ENCODE data around the gene CCDC185. TPM values are rescaled to one million over a fixed set of nuclear protein-coding genes. Genes with fewer than 3 reads are reported as not detected.

Gene CCDC185
- total RNA-seq, 1 donor from 2014 or later, result not detected

GRCh38 chr1:223347583-223347982, 45.6 kb upstream of the CCDC185 start:
- DNase-seq (ENCODE audit: extremely low spot score, unreplicated experiment), result no peak
- no peak overlapping the region for H3K4me3 Mint-ChIP-seq
- H3K27ac Mint-ChIP-seq, result no peak overlapping the region
- no peaks in the 10 kb centered on the region for H3K9me3 Mint-ChIP-seq
- no peaks in the 10 kb centered on the region for H3K4me1 Mint-ChIP-seq (ENCODE audit: unreplicated experiment)
- no peaks in the 10 kb centered on the region for H3K36me3 Mint-ChIP-seq
- H3K27me3 Mint-ChIP-seq, result peaks cover 22% of the 10 kb centered on the region
- no peak for TF ChIP-seq CTCF (conservative IDR thresholded peaks at IDR 0.05)

- DNase-seq (ENCODE audit: extremely low spot score, unreplicated experiment), result no peak
- no peaks in the 10 kb centered on the region for H3K36me3 Mint-ChIP-seq
- H3K27ac Mint-ChIP-seq, result no peak overlapping the region
- TF ChIP-seq CTCF (conservative IDR thresholded peaks at IDR 0.05), result no peak
- H3K4me3 Mint-ChIP-seq, result no peak overlapping the region
- peaks cover 27% of the 10 kb centered on the region for H3K27me3 Mint-ChIP-seq
- H3K9me3 Mint-ChIP-seq, result no peaks in the 10 kb centered on the region
- no peaks in the 10 kb centered on the region for H3K4me1 Mint-ChIP-seq (ENCODE audit: unreplicated experiment)
These were observed 44.8 kb upstream of the CCDC185 start for GRCh38 chr1:223348439-223348838.

- no peak for TF ChIP-seq CTCF (conservative IDR thresholded peaks at IDR 0.05)
- Mint-ChIP-seq H3K27ac (no peak overlapping the region), H3K4me1 (ENCODE audit: unreplicated experiment) (no peaks in the 10 kb centered on the region), H3K27me3 (peaks cover 32% of the 10 kb centered on the region), H3K9me3 (no peaks in the 10 kb centered on the region), H3K36me3 (no peaks in the 10 kb centered on the region), H3K4me3 (no peak overlapping the region)
- no peak for DNase-seq (ENCODE audit: extremely low spot score, unreplicated experiment)
These were observed 44.0 kb upstream of the CCDC185 start for GRCh38 chr1:223349241-223349640.

GRCh38 chr1:223350361-223350908, 42.8 kb upstream of the CCDC185 start:
- DNase-seq (ENCODE audit: extremely low spot score, unreplicated experiment), result no peak
- Mint-ChIP-seq H3K27me3 (peaks cover 36% of the 10 kb centered on the region), H3K36me3 (no peaks in the 10 kb centered on the region), H3K9me3 (no peaks in the 10 kb centered on the region), H3K4me1 (ENCODE audit: unreplicated experiment) (no peaks in the 10 kb centered on the region), H3K27ac (no peak overlapping the region), H3K4me3 (no peak overlapping the region)
- no peak for TF ChIP-seq CTCF (conservative IDR thresholded peaks at IDR 0.05)

- peaks cover 47% of the 10 kb centered on the region for H3K27me3 Mint-ChIP-seq
- H3K9me3 Mint-ChIP-seq, result no peaks in the 10 kb centered on the region
- no peak for DNase-seq (ENCODE audit: extremely low spot score, unreplicated experiment)
- H3K4me3 Mint-ChIP-seq, result no peak overlapping the region
- no peaks in the 10 kb centered on the region for H3K36me3 Mint-ChIP-seq
- no peak for TF ChIP-seq CTCF (conservative IDR thresholded peaks at IDR 0.05)
- H3K27ac Mint-ChIP-seq, result no peak overlapping the region
- no peaks in the 10 kb centered on the region for H3K4me1 Mint-ChIP-seq (ENCODE audit: unreplicated experiment)
These were observed 40.3 kb upstream of the CCDC185 start for GRCh38 chr1:223352944-223353343.

- Mint-ChIP-seq H3K36me3 (no peaks in the 10 kb centered on the region), H3K4me3 (no peak overlapping the region), H3K4me1 (ENCODE audit: unreplicated experiment) (no peaks in the 10 kb centered on the region), H3K27ac (no peak overlapping the region), H3K9me3 (no peaks in the 10 kb centered on the region), H3K27me3 (peaks cover 56% of the 10 kb centered on the region)
- no peak for DNase-seq (ENCODE audit: extremely low spot score, unreplicated experiment)
- no peak for TF ChIP-seq CTCF (conservative IDR thresholded peaks at IDR 0.05)
These were observed 39.3 kb upstream of the CCDC185 start for GRCh38 chr1:223353939-223354338.
